CMK (cell line): ENCODE data around the gene PTX4.

Experiments
- DNase-seq: peaks from one replicate; pipeline ENCODE4 v3.0.0-alpha.2; 2010; ENCODE audit warnings: low read depth

PTX4 gene

GRCh38 chr16:1459967-1460366 lies 28.8 kb downstream of the PTX4 start:
- no peak for DNase-seq

GRCh38 chr16:1458977-1459341 lies 29.8 kb downstream of the PTX4 start:
- no peak for DNase-seq

GRCh38 chr16:1458336-1458976 lies 30.3 kb downstream of the PTX4 start:
- no peak for DNase-seq

- no peak for DNase-seq
These were observed 31.1 kb downstream of the PTX4 start for GRCh38 chr16:1457489-1458245.

GRCh38 chr16:1456951-1457350 lies 31.8 kb downstream of the PTX4 start:
- DNase-seq: no peak

- DNase-seq: no peak
These were observed 33.3 kb downstream of the PTX4 start for GRCh38 chr16:1455190-1456171.

- no peak for DNase-seq
These were observed 34.2 kb downstream of the PTX4 start for GRCh38 chr16:1454561-1454960.

- DNase-seq: no peak
These were observed 35.4 kb downstream of the PTX4 start for GRCh38 chr16:1453316-1453715.

- no peak for DNase-seq
These were observed 36.2 kb downstream of the PTX4 start for GRCh38 chr16:1452530-1452929.

GRCh38 chr16:1451702-1452392 lies 36.9 kb downstream of the PTX4 start:
- DNase-seq: no peak

- DNase-seq: no peak
These were observed 37.9 kb downstream of the PTX4 start for GRCh38 chr16:1450841-1451240.

- no peak for DNase-seq
These were observed 38.5 kb downstream of the PTX4 start for GRCh38 chr16:1450218-1450617.

GRCh38 chr16:1449201-1449788 lies 39.4 kb downstream of the PTX4 start:
- no peak for DNase-seq

GRCh38 chr16:1448536-1449116 lies 40.1 kb downstream of the PTX4 start:
- no peak for DNase-seq

GRCh38 chr16:1447965-1448364 lies 40.8 kb downstream of the PTX4 start:
- DNase-seq: no peak

GRCh38 chr16:1446296-1447080 lies 42.3 kb downstream of the PTX4 start:
- no peak for DNase-seq

- no peak for DNase-seq
These were observed 43.1 kb downstream of the PTX4 start for GRCh38 chr16:1445518-1446203.

GRCh38 chr16:1444730-1445517 lies 43.8 kb downstream of the PTX4 start:
- no peak for DNase-seq
